Measurements from ENCODE around the gene DAGLA.

The DAGLA gene

GRCh38 chr11:61693922-61694601 is 13.9 kb downstream of the DAGLA start:
- no peak for DNase-seq

GRCh38 chr11:61694602-61694939 is 14.4 kb downstream of the DAGLA start:
- no peak for DNase-seq

GRCh38 chr11:61694946-61695706 is 14.9 kb downstream of the DAGLA start:
- DNase-seq = no peak

- DNase-seq = peak; percentile 92 to 94
Observed at GRCh38 chr11:61695917-61696316, 15.7 kb downstream of the DAGLA start.

- no peak for DNase-seq
Observed at GRCh38 chr11:61696602-61697001, 16.4 kb downstream of the DAGLA start.

- no peak for DNase-seq
Observed at GRCh38 chr11:61697078-61697502, 16.9 kb downstream of the DAGLA start.

- DNase-seq = no peak
Observed at GRCh38 chr11:61697764-61698163, 17.6 kb downstream of the DAGLA start.

- DNase-seq = peak in 1 of 2 donors; percentile 13
Observed at GRCh38 chr11:61698173-61698948, 18.2 kb downstream of the DAGLA start.

GRCh38 chr11:61699737-61700160 is 19.6 kb downstream of the DAGLA start:
- DNase-seq = no peak

- peak in 1 of 2 donors; percentile 35 for DNase-seq
Observed at GRCh38 chr11:61700212-61700611, 20.0 kb downstream of the DAGLA start.

GRCh38 chr11:61700720-61701119 is 20.5 kb downstream of the DAGLA start:
- DNase-seq = no peak

- DNase-seq = peak in 1 of 2 donors; percentile 28
Observed at GRCh38 chr11:61701242-61701886, 21.2 kb downstream of the DAGLA start.

- no peak for DNase-seq
Observed at GRCh38 chr11:61702701-61703312, 22.6 kb downstream of the DAGLA start.

- no peak for DNase-seq
Observed at GRCh38 chr11:61704838-61705237, 24.6 kb downstream of the DAGLA start.

- DNase-seq = no peak
Observed at GRCh38 chr11:61706452-61707400, 26.5 kb downstream of the DAGLA start.

GRCh38 chr11:61707574-61707973 is 27.4 kb downstream of the DAGLA start:
- DNase-seq = no peak

GRCh38 chr11:61709110-61709509 is 28.9 kb downstream of the DAGLA start:
- no peak for DNase-seq

GRCh38 chr11:61709572-61709971 is 29.4 kb downstream of the DAGLA start:
- DNase-seq = no peak

GRCh38 chr11:61710019-61710418 is 29.8 kb downstream of the DAGLA start:
- no peak for DNase-seq

- no peak for DNase-seq
Observed at GRCh38 chr11:61711037-61711436, 30.8 kb downstream of the DAGLA start.

- no peak for DNase-seq
Observed at GRCh38 chr11:61711498-61711897, 31.3 kb downstream of the DAGLA start.
